GM12891 (cell line): ENCODE results near the gene OLFM1.

Experiments
- POLR2A ChIP-seq: IDR thresholded peaks from 2 replicates; pipeline ENCODE4 v1.6.1; 2011; ENCODE audit warnings: low read depth, low read length, control low read depth
- POLR2AphosphoS5 ChIP-seq: IDR thresholded peaks from 2 replicates; pipeline ENCODE4 v1.6.1; 2011; ENCODE audit warnings: low read depth, low read length, control low read depth

DNA sequence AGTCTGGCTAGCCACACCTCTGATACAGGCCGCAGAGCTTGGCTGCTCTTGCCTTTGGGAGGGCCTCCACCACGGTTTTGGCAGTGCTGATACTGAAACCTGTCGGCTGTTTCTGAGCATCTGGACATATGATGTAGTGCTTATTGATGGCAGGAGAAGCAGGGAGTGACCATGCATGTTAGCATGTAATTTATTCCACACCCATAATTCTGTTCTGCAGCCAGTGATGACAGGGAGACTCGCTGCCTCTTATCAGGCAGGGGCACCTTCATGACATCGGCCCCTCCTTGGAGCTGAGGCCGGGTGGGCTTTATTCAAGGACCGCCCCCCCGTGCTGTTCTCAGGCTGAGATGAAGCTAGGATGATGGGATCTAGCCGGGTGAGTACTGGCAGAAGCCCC, 49.0 kb downstream of the OLFM1 start:
- TF ChIP-seq POLR2A (no peak), POLR2AphosphoS5 (no peak)
